NCI-H82 treated with DMSO at 0.1 percent for 48 hours (cell line): Measurements from ENCODE around the gene A2M.

Experiments
- DNase-seq: peaks from one replicate; lab custom pipeline; 2025; ENCODE audit not compliant: unreplicated experiment; lab: John Stamatoyannopoulos, UW

Gene A2M

DNA sequence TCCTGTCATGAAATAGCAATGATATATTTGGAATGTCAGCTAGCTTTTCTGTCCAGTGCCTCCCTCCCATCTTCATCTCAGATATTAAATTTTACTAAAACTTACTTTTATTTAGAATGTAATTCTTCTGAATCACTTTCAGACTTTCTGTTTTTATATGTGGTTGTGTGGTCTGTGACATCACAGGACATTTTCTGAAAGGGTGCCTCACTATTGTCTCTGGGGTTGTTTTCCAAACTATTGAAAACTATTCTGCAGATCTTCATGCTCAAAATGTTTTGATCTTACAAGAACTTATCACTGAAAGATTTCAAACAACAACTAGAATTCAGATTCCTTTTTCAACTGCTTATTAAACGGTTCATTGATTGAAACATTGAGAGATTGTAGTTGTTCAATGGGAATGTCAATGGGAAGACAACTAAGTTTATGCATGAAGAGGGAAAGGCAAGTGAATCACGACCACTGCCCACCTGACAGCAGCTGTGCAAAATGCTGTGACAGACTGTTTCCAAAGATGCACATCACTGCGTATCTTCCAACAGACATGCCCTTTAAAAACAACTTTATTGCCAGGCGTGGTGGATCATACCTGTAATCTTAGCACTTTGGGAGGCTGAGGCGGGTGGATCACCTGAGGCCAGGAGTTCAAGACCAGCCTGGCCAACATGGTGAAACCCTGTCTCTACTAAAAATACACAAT lies 75.1 kb downstream of the A2M start:
- no peak for DNase-seq

DNA sequence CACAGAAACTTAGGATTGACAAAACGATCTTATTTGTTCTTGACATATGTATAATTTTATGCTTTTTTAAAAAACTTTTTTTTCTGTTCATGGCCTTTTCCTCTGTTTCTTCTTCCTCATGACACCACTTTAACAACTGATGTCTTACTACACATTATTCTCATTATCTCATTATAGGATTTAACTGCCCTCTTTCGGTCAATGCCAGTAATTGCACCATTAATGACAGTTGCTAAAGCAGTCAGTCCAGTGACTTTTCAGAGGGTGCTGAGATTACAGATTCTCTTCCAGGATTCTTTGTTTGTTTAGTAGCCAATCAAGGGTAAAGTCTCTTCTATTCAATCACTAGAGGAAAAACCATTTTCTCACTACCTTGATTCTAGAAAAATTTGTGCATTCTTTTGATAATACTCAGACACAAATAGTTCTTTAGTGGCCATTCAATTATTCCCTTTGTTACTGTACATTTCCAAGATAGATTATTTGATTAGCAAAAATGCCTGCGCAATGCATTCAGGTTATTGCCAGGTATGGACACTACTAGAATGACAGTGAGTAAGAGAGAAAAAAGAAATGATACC lies 76.2 kb downstream of the A2M start:
- peak; percentile 33 for DNase-seq

DNA sequence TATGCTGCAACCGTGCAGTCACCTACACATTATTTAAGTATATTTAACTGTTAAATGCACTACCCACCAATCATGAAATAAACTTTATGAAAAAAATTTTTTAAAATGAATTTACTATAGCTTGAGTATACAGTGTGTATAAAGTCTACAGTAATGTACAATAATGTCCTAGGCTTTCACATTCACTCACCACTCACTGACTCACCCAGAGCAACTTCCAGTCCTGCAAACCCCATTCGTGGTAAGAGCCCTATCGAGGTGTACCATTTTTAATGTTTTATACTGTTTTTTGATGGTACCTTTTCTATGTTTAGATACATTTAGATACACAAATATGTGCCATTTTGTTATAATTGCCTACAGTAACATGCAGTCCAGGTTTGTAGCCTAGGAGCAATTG lies 78.3 kb downstream of the A2M start:
- no peak for DNase-seq

DNA sequence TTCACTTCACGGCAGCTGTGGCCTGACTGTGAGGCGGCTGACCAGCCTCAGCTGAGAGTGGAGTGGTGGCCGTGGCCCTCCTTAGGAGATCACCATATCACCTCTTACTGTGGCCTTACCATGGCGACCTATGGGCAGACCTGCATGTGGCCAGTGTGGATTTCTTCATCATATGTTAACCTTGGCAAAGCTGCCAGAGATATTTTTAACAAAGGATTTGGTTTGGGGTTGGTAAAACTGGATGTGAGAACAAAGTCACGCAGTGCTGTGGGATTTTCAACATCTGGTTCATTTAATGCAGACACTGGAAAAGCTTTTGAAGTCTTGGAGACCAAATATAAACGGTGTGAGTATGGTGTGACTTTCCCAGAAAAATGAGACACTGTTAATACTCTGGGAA lies 79.5 kb downstream of the A2M start:
- DNase-seq = no peak

DNA sequence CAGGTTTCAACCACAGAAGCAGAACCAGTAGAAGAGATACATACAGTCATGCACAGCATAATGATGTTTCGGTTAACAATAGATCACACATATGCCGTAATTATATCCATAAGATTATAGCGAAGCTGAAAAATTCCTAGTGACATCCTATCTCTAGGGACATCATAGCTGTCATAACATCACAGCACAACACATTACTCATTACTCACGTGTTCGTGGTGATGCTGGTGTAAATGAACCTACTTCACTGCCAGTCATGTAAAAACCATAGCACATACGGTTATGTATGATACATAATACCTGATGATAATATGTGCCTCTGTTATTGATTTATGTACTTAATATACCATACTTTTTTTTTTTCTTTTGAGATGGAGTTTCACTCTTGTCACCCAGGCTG lies 81.6 kb downstream of the A2M start:
- no peak for DNase-seq

DNA sequence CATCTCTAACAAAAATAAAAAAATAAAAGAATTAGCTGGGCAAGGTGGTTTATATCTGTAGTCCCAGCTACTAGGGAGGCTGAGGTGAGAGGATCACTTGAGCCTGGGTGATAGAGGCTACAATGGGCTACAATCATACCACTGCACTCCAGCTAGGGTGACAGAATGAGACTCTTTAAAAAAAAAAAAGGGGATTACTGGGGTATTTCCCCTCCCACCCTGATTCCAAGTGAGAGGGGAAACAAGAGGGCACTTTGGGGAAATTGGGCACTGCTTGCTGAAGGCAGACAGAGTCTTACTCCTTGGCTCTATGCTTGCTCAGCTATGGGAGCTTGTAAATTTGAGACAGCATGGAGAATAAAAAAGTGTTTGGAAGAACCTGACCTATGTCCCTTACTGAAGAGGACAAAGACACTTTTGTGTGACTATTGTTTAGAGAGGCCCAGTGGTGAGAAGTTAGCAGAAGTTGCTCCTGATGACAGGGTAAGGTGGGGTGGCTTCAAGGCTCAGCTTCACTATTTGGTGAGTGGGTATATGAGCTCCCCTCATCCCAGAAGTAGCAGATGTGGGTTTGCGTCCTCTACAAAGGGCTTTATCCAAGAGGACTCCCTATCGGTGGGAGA lies 82.3 kb downstream of the A2M start:
- DNase-seq = no peak

DNA sequence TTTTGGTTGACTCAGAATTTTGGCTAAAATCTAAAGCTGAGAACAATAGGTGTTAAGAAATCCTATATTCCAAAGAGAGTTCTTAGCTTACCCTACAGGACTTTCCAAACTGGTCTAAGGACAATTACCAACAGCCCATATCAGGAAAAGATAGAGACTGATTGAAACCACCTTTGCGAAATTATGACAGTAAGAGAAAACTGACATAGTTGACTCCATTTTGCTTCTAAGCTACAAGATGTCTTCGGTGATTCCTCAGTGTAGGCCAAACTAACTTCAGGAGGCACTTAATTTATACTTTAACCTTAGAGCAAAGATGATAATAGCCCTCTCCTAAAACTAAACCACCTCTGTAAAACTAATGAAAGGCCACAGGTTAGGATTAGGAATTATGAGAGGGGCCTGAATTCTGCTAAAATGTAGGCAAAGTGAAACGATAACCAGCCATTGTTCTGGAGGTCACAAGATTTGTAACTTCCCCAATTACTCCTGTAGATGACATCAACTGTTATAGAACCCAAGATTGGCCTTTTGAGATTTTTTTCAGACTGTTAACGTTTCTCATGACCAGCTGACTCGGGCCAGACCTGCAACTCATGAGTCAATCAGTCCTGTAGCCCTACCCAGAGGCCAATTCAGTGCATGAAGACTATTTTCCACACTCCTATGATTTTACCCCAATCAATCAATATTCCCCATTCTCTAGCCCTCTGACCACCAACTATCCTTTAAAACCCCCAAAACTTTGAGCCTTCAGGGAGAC lies 83.3 kb downstream of the A2M start:
- no peak for DNase-seq

DNA sequence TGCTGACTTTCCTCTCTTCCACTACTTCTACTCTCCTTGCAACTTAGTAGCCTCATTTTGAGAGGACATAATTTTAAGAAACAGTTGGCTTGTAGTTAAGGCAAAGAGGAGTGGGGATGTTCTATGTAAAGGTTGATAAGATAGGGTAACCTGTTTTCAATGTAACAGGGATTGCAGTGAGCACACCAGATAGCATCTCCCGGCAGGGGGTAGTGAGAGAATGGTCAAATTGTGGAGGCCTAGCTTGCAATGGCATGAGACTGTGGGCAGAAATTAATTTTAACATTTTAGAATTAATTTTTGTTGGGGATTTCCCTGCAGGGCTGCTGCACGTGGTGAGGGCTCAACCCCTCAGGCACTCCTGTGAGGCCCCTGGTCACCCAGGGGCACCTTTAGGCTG lies 84.9 kb downstream of the A2M start:
- DNase-seq = no peak

DNA sequence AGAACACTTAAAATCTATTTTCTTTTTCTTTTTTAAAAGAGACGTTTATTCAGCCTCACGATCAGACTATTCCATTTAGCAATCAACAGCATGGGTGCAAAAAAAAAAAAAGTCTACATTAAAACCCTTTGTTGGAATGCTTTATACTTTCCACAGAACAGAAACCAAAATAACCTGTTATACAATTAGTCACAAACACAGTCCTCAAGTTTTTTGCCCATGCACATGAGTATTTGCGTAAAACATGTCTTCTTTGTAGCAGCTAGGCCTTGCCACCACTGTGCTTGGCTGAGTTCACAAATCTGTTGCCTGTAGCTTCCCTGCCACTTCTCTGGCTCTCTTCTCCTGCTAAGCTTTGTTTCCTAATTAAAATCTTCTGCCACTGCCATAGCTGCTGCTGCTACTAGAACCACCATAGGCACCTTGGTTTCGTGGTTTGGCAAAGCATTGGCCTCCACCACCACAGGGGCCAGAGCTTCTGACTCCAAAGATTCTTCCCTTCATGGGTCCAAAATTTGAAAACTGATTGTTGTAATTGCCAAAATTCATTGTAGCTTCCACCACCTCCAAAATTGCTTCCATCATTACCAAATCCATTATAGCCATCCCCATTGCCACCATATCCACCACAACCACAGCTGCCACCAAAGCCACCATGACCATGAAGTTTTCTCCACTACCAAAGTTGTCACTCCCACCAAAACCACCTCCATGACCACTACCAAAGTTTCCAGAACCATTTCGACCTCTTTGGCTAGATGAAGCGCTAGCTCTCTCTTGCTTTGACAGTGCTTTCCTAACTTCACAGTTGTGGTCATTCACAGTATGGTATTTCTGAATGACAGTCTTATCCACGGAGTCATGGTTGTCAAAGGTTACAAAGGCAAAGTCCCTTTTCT lies 88.3 kb downstream of the A2M start:
- no peak for DNase-seq

DNA sequence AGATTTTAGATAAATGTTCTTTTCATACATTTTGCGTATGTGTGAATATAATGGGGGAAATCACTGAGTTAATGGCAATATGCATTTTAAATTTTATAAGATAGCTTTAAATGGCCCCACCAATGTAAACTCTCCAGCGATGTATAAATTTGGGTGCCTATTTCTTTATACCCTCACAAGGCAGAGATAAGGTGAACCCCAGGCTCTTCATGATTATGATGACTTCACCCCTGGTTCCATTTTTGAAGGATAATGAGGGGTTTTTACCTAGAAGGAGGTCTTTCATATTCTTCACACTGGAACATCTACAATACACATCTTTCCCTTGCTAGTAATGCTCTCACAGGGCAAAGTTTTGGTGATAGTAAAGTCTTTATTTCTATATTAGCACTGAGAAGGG lies 91.2 kb downstream of the A2M start:
- no peak for DNase-seq

DNA sequence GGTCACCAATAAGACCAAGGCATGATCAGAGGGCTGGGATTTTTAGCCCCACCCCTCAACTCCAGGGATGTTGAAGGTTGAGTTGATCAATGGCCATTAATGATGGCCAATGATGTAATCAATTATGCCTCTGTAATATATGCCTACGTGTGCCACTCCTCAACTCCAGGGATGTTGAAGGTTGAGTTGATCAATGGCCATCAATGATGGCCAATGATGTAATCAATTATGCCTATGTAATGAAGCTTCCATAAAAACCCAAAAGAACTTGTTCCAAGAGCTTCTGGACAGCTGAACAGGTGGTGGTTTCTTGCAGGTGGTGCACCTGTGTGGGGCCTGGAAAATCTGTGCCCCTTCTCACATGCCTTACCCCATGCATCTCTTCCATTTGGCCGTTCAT lies 93.1 kb downstream of the A2M start:
- DNase-seq = no peak
